Uterus (tissue), 2 donors: ENCODE data around the gene DSE.

Source experiments
- POLR2A ChIP-seq, 2 donors: fragments of 450-650 bp; IDR thresholded peaks; one replicate each; pipeline ENCODE4 v1.6.1; 2016; ENCODE audit warnings: antibody characterized with exemption in 2 of 2, mild to moderate bottlenecking in 1 of 2, moderate library complexity in 1 of 2
- TF ChIP-seq, protein P1 (sequence below), 4 experiments: fragments of 200-600 bp in 2 of 4; fragments of 450-650 bp in 2 of 4; sonication (generic) in 2 of 4; IDR thresholded peaks; one replicate each; pipeline ENCODE4 v1.5.1; 2016 to 2019; ENCODE audit warnings: antibody characterized with exemption in 4 of 4, mild to moderate bottlenecking in 2 of 4, moderate library complexity in 1 of 4

GRCh38 chr6:116458264-116458663 lies 87.5 kb downstream of the DSE start:
- TF ChIP-seq, protein P1, sequence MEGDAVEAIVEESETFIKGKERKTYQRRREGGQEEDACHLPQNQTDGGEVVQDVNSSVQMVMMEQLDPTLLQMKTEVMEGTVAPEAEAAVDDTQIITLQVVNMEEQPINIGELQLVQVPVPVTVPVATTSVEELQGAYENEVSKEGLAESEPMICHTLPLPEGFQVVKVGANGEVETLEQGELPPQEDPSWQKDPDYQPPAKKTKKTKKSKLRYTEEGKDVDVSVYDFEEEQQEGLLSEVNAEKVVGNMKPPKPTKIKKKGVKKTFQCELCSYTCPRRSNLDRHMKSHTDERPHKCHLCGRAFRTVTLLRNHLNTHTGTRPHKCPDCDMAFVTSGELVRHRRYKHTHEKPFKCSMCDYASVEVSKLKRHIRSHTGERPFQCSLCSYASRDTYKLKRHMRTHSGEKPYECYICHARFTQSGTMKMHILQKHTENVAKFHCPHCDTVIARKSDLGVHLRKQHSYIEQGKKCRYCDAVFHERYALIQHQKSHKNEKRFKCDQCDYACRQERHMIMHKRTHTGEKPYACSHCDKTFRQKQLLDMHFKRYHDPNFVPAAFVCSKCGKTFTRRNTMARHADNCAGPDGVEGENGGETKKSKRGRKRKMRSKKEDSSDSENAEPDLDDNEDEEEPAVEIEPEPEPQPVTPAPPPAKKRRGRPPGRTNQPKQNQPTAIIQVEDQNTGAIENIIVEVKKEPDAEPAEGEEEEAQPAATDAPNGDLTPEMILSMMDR (IDR thresholded peaks at IDR 0.05) = no peak
- no peak for TF ChIP-seq POLR2A (IDR thresholded peaks at IDR 0.05)
